ENCODE measurements around the gene SPACA1. TPM values are rescaled to one million over a fixed set of nuclear protein-coding genes. Genes with fewer than 3 reads are reported as not detected.

SPACA1 gene
- polyA plus RNA-seq = not detected in 2 replicates

GRCh38 chr6:88047510-88048150, at the start of gene SPACA1:
Gene SPACA1, plus strand, starts transcription at chr6:88047841. Its CDS starts 65 bp downstream, at chr6:88047906.

Other genes with a start within 250 kb of the SPACA1 start
- gene CNR1, start 118.5 kb downstream of the SPACA1 start, polyA plus RNA-seq = 25.1 and 28.2 TPM in 2 replicates

All from Purkinje cell (primary cell).